T-helper 22 cell (primary cell): ENCODE results near the gene ADH1B.
"Not testable (repeated sequence)": the region's sequence is repeated elsewhere in the genome, so short reads cannot be mapped to it uniquely, and the experiment has no call there.

ENCODE experiments used
- DNase-seq: peaks from one replicate; pipeline ENCODE4 v3.0.0-alpha.2; 2020; ENCODE audit warnings: low read depth

Gene ADH1B

DNA sequence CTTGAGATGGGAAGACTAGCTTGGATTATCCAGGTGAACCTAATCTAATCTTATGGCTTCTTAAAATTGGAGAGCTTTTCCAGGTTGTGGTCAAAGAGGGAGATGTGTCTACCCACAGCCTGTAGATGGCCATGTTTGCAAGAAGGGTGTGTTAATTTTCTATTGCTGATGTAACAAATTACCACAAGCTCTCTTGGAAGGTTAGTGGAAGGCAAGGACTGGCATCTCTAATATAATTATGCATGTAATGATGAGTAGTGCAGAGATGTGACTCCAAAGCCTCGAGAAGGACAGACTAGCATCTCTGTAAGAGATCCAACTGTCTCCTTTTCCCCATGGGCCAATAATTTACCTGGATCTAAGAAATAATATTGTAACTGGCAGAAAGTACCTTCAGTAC, 3.2 kb upstream of the ADH1B start:
- DNase-seq, result no peak

DNA sequence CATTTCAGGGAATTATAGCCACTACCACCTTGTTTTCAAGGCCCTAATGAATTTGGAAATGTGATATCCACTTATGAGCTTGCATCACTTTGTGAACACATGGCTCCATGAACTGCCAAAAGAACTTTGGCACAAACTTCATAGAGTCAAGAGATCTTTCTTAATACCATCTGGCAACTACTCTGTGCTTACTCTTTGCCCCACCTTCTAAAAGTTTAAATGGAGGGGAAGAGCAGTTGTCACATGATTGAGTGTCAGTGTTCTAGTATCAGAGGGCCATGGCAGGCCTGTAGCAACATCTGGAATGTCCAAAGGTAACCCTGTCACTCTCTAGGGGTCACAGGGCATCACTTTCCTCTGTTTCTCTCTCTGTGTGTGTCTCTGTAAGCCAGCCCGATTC, 2.6 kb upstream of the ADH1B start:
- DNase-seq, result no peak

DNA sequence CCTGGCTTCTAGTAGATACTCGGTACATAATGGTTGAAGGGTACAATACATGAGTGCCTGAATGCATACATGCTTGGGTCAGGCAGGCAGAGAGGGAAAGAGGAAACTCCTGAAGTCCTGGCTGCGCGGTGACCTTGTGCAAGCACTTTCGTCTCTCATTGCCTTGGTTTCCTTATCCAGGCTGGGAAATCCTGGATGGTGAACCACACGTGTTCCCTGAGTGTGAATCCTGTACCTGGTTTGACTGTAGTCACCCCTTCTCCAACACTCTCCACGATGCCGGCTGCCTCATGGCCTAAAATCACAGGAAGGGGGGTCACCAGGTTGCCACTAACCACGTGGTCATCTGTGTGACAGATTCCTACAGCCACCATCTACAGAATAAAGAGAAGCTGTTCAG, 3.4 kb downstream of the ADH1B start:
- not testable (repeated sequence) for DNase-seq

DNA sequence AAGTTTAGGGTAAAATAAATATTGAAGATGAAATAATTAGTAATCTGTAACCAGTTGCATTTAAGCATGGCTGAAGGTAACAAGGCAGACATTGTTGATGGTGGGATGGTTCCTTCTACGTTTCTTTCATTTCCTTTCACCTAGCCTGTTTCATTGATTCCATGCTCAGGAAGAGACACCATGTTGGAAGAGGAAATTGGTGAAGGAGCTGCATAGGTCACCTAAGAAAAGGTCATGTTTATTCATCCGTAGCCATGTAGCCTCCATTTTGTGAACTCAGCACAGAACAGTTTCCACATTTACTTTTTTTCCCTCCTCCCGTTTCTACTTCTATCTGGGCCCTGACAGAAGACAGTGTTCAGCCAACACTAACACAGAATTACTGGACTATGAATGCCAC, 3.8 kb downstream of the ADH1B start:
- DNase-seq, result no peak

DNA sequence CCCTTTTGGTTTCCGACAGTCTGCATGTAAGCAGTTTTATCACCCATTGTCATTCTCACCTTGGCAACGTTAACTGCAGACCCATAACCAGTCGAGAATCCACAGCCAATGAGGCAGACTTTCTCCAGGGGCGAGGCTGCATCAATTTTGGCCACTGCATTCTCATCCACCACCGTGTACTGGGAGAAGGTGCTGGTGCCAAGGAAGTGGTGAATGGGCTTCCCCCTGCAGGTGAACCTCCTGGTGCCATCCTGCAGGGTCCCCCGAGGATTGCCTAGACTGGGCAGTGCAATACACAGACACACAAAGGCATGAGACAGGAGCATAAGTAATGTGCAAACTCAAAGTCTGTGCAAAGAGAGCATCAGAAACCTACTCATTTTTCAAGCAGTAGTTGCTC, 5.4 kb downstream of the ADH1B start:
- no peak for DNase-seq

DNA sequence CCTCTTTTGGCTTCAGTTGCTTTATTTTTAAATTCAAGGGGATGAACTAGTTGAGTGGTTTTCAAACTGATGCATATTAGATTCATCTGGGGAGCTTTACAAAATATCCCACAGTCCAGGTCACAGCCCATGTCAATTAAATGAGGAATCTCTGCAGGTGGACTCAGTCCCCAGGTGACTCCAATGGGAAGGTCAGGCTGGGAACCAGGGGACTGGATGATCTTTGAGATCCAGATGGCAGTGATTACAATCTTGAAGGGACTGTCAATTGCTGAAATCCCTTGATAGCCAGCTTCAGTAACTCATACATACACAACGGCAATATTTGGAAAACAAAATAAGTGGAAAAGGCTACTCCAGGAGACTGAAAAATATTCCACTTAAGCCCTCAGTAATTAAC, 7.0 kb downstream of the ADH1B start:
- no peak for DNase-seq

DNA sequence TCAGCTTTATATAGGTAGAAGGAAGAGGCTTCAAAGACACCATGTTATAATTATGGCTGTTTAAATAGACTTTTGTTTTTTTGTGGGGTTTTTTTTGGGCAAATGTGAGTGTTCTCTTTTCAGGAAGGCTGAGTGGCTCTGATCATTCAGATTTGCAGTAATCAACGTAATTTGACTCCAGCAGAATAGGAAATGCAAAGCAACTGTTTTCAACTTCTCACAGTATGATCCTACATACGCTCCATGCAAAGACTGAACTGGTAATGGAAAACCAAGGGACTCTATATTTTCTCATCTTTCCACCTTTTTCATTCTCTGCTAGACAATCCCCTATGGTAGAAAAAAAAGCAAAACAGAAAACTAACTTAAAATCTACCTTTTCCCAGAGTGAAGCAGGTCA, 10.8 kb downstream of the ADH1B start:
- DNase-seq, result no peak

DNA sequence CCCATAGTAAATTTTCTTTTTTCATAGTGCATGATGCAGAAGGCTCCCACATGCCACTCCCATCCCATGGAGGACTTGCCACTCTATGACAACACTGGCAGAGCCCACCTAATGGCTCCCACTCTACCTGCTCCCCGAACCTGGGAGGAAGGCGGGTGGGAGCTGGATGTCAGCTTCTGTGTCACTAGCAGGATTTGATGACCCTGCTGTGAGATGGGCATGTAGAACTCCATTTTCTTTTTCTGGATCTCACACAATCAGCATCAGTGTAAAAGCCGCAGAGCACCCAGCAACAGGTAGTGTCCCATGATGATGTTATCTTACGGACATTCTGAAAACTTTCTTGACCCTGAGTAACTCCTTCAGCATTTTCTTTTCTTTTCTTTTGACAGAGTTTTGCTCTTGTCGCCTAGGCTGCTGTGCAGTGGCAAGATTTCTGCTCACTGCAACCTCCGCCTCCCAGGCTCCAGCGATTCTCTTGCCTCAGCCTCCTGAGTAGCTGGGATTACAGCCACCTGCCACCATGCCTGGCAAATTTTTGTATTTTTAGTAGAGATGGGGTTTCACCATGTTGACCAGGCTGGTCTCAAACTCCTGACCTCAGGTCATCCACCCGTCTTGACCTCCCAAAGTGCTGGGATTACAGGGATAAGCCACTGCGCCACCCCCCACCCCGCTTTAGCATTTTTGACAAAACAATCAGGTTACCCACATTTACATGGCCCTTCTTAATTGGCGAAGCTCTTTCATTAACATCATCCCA, 15.4 kb downstream of the ADH1B start:
- no peak for DNase-seq

DNA sequence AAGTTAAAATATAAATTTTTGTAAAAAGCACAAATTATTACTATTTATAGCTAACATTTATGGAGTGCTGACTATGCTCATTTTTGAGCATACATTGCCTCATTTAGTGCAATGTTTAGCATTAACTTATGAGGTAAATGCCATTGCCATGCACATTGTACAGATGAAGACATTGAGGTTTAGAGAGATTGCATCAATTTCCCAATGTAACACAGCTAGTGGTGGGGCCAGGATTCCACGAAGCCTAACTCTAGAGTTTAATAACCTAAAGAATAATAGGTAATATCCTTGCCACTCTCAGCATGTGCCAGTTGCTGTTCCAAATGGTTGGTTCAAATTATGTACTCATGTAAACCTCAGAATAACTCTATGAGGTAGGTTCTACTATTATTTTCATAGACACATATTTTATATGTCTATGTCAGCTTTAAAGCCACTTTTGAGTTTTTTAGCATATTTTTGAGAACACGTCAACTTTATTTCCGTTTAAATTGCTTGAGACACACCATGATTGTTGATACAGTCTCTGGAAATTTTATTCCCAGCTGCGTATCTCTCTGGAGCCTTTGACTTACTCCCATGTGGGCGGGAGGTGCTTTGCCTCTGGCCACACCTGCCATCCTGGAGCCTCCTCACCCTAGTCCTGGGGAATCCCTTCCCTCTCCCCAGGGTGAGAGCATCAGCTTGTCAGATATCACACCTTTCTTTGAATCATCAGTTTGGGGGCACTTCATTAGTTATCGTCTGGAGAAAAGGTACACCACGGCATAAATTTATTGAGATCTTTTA, 19.6 kb downstream of the ADH1B start:
- no peak for DNase-seq

DNA sequence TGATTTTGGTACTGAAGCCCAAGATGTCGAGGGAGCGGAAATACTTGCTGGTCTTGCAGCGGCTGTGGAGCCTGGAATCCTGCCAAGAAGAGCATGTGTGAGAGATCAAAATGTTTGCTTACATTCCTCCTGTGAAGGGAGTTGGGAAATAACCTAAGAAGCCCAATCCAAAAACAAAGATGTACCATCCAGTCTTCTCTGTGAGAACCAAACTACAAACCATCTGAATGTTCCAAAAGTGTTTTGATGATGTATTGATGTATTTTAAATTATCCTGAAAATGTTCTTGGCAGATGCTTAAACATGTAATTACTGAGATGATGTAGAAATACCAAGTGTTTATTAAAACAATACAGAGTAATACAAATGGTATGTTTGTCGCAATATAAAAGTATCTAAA, 20.3 kb downstream of the ADH1B start:
- no peak for DNase-seq

DNA sequence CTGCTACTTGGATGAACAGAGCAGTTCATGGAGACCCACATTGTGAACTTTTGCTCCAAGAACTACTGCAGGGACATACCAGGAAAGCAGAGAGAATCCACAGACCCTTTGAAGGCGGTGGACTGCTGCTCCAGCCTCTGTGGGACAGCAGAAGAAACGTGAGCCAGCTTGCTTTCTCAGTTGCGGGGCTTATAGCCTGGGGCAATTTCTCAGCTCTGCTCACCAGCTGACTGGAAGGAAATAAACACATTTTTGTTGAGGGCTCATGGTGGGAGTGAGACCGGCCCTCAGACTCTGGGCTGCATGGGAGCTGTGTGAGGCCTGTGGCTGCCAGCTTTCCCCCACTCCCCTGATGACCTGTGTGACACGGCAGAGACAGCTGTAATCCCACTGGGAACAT, 27.8 kb downstream of the ADH1B start:
- no peak for DNase-seq

DNA sequence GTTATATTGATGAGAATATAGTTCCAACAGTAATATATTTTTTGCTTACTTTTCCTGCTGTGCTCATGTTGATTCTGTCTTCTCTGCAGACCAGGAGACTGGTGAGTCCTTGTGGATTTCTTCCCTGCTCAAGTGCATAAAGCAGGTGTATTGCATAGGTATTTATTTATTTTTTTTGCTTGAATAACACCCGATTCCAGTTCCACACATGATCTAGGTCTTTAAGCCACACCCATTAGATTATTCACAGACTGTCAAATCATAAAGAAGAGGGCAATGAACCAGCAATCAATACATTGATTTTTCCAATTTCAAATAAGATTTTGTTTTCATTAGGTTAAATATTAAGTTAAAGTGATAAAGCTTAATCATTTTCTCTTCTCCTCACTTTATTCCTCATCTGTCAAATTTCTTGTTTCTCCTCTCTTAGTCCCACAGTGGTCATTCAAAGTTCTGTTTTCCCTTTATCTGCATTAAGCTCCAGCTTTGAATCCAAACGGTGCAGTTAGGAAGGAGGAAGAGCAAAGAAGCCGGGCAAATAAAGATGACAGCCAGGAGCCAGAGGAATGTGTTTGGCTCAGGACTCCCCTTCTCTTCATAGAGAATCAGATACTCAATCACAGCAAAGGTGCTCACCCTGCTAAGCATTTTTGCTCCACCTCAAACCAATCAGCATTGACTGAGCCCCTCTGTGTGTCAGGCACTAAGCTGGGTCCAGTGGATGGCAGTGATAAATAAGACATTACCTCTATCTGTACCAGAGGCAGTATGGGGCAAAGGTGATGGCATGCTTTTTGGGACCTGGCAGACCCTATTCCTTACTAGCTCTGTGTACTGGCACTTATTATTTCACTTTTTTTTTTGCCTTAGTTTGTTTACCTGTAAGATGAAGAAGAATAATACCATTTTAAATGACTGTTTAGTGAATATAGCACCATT, 30.1 kb downstream of the ADH1B start, which contains the start of gene ADH1A:
Gene ADH1A (minus strand): TSS at position 138 of the 939 bp plus-strand sequence. CDS start 71 bp downstream, at position 67.
- DNase-seq, result no peak

DNA sequence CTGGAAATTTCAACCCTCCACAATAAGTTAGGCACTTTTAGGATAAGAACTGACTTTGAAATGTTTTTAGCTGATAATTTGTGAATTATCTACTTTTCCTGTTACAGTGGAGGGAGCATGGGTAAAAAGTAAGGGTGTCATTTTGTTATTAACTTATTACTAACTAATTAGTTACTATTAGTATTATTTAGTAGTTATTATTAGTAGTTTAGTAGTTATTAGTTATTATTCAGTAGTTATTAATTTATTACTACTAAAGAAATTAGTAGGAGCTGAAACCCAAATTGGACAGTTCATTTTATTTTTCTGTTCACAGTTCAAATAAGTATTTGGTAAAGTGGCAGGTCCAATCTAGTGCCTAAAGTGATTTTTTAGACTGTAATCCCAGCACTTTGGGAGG, 35.8 kb downstream of the ADH1B start:
- DNase-seq, result no peak

DNA sequence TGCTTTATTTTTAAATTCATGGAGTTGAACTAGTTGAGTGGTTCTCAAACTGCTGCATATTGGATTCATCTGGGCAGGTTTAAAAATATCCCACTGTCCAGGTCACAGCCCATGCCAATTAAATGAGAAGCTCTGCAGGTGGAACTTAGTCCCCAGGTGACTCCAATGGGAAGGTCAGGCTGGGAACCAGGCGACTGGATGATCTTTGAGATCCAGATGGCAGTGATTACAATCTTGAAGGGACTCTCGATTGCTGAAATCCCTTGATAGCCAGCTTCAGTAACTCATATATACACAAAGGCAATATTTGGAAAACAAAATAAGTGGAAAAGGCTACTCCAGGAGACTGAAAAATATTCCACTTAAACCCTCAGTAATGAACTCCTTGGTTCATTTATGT, 38.5 kb downstream of the ADH1B start:
- DNase-seq, result no peak

DNA sequence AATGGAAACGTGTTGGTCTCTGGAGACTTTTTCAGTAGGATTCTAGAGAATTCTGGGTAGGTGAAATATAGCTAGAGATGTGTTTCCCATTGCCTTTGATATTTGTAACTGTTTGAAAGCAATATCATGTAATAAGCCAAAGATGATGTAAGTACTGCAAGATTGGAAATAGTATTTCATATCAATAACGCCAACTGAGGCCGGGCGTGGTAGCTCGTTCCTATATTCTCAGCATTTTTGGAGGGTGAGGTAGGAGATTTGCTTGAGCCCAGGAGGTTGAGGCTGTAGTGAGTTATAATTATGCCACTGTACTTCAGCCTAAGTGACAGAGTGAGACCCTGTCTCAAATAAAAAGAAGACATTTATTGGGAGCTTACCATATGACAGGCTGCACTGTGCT, 39.9 kb downstream of the ADH1B start:
- no peak for DNase-seq

DNA sequence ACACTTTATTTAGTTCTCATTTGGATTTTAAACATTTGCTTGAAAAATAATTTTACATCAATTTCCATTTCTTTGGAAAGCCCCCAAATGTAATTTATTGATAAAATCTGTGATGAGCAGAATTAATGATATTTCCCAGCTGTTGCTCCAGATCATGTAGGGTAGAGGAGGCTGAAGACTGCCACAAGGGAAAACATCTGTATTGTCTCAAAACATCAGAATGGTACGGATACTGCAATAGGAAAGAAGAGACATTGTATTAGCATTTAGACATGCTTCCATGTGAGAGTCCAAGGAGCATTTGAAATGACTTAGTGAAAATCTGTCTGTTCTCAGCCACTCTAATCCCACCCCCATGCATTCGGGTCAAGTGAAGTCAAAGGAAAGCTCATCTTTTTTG, 44.8 kb downstream of the ADH1B start:
- DNase-seq, result no peak

DNA sequence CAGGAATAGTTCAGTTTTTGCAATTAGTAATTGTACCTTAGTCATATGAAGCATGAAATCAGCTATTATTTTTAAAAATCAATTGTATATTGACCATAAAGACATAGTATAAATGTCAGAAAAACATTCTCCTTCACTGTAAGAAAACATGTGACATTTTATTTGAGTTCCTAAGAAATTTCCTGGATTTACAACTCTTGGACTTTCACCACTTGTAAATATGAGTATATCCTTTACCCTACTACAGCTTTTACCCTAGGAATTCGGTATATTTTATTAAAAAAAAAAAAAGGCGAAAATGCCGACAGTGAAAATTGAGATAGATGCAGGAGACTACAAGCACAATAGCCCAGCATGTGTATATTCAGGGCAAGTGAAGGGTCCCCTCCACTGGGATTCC, 45.3 kb downstream of the ADH1B start:
- DNase-seq, result no peak

DNA sequence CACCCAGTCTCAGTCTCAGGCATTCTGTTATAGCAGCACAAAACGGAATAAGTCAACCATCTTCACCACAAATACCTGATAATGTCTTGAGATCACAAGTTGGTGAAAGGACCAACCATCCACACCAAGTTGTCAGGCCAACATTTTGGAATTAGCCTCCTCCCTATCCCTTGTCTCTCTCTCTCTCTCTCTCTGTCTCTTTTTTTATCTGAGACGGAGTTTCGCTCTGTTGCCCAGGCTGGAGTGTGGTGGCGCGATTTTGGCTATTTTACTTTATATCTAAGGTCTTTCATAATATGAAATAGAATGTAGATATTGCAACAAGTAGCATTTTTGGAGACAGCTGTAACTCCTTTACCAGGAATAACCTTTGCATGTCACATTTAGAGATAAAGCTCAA, 46.2 kb downstream of the ADH1B start:
- no peak for DNase-seq

DNA sequence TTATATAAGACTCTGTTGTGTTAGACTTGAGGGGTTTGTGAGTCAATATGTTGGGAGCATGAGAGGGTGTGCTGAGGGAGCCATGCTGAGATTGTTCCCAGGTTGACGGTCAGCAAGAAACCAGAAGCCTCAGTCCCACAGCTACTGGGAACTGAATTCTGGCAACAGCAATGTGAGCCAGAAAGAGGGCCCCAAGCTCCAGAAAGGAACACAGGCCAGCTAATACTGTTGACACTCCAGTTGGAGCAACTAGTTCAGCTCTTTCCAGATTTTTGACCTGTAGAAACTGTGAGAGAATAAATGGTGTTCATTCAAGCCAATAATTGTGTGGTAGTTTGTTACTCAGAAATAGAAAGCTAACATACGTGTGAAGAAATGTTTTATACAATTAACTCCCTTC, 47.5 kb downstream of the ADH1B start:
- DNase-seq, result no peak

DNA sequence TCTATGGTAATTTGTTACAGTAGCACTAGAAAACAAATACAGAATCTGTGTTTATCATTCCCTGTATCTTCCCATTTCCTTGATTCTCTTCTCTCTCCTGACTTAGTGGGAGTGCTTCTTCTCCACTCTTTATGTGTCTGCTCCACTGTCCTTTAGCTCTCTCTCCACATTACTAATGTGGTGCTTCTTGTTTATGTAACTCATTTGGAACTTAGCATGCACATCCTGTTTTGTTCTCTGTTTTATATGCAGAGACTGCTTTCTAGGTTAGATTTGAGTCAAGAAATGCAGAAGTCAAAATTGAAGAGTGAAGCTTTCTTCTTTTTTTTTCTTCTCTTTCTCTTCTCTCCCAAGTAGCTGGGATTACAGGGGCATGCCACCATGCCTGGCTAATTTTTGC, 56.3 kb downstream of the ADH1B start:
- no peak for DNase-seq
